DMS53 treated with DMSO at 0.1 percent for 48 hours (cell line): ENCODE results near the gene CATSPERD.

Experiments
- DNase-seq: peaks from one replicate; lab custom pipeline; 2025; ENCODE audit not compliant: unreplicated experiment; lab: John Stamatoyannopoulos, UW

Gene CATSPERD

DNA sequence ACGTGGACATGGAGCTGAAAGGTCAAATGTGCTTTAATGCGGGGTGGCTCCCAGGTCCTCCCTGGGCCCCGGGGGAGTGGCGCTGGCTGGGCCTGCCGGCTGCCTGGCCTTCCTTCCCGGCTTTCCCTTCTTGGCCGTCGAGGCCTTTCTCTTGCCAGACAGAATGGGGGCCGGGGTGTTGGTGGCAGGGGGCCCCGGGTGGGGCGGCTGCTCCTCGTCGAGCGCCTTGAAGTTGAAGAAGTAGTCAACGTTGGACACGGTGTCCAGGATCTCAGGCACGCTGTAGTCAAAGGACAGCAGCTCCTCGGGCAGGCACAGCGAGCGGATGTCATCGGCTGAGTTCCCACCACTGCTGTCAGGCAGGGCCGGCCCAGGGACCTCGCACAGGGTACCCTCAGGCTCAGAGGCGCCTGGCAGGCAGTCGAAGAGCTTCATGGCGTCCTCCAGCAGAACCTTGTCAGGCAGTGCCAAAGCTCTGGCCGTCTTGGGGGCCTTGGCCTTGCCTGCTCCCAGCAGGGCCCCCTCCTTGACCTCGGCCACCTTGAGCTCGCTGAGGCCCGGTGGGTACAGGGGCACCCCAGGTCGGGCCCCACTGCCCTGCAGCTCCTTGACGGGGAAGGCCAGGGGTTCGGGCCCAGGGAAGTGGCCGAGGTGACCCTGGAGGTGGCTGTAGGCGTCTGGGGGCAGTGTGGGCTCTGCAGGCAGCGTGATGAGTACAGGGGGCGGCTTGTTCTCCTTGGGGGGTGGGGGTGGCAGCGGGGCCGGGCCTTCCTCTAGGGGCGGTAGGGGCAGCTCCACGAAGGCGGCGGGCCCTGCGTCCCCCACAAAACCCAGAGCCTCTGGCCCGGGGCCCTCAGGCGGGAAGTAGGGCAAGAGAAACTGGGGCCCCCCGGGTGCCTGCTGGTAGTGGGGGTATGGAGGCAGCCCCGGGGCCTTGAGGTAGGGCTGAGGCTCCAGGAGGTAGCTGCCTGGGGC, 62.8 kb downstream of the CATSPERD start:
- DNase-seq, result no peak

GRCh38 chr19:5784581-5785147, 64.2 kb downstream of the CATSPERD start, which contains the start of gene PRR22:
Gene PRR22 (minus strand): TSS chr19:5784746. CDS start chr19:5784660, 86 bp downstream.
- DNase-seq, result no peak

GRCh38 chr19:5785423-5785822, 65.0 kb downstream of the CATSPERD start:
- no peak for DNase-seq

GRCh38 chr19:5786593-5787408, 66.4 kb downstream of the CATSPERD start:
- DNase-seq, result no peak

DNA sequence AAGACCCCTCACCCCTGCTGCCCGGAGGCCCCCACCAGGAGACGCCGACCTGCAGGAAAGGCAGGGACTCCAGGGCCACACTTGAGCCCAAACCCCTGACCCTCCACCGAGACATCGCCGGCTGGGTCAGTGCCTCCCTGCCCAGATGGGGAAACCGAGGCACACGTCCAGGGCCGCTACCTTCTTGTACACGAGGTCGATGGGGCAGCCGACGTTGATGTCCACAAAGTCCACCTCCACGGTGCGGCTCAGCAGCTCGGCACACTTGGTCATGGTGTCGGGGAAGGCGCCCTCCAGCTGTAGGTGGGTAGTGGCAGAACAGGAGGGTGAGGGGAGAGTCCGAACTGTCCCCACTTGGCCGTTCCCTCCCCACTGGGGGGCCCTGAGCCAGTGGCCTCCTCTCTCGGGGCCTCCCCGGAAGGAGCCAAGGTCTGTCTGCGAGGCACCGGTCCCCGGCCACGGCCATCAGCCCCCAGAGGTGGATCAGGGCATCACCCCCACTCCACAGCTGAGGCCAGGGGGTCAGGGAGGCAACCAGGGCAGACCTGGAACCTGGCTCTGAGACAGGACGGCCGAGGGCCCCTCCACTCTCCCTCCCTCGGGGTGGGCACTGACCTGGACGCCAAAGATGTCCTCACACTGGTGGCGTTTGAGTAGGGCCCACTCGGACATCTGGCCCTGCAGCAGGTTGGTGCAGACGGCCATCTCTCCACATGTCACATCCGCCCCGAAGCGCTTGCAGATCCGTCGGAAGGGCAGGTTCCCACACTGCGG, 67.2 kb downstream of the CATSPERD start:
- no peak for DNase-seq

- DNase-seq, result no peak
Measured at GRCh38 chr19:5788422-5788821, 68.0 kb downstream of the CATSPERD start.

- DNase-seq, result no peak
Measured at GRCh38 chr19:5789351-5789761, 68.9 kb downstream of the CATSPERD start.

- DNase-seq, result no peak
Measured at GRCh38 chr19:5789886-5790558, 69.6 kb downstream of the CATSPERD start.

GRCh38 chr19:5790559-5791520, 70.4 kb downstream of the CATSPERD start, which contains the start of gene DUS3L:
Gene DUS3L (minus strand): TSS chr19:5791163. CDS start chr19:5791141, 22 bp downstream.
- DNase-seq, result peak; percentile 80

DNA sequence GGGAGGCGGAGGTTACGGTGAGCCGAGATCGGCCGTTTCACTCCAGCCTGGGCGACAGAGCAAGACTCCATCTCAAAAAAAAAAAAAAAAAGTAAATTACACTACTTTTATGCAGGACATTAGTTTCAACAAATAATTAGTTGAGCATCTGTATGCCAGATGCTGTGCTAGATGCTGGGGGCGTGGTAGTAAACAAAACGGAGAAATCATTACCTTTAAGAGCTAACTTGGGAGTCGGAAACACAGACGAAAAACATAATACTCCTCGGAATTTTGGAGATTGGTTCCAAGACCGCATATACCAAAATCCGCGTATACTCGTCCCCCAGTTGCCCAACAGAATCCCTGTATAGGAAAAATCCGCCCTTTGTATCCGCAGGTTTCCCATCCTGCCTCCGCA, 71.8 kb downstream of the CATSPERD start:
- DNase-seq, result no peak

DNA sequence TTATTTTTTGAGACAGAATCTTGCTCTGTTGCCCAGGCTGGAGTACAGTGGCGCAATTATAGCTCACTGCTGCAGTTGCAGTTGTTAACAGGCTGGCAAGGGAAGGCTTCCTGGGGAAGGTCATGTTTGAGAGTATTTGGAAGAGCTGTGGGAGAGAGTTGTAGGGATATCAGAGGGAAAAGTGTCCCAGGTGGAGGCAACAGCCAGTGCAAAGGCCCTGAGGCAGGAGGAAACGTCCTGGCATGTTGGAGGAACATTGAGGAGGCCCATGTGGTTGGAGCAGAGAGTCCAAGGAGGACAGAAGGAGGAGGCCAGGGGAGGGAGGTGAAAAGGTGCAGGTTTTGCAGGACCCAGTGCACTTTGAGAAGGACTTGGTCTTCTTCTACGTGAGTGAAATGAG, 72.8 kb downstream of the CATSPERD start:
- DNase-seq, result no peak

DNA sequence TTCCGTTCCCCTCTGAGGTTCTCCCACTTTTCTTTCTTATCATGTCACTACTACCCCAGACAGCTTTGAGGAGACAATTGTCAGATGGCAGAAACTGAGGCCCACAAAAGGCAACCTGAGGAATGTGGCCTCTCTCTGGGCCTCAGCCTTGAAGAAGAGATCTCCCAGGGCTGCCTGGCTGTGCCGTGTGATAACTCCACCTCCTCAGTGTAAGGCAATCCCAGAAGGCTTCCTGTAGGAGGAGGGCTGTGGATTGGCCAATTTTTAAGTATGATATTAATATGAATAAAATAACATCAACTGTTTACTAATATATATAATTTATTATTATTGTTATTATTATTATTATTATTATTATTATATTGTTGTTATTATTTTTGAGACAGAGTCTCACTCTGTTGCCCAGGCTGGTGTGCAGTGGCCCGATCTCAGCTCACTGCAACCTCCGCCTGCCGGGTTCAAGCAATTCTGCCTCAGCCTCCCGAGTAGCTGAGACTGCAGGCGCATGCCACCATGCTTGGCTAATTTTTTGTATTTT, 75.0 kb downstream of the CATSPERD start:
- no peak for DNase-seq

DNA sequence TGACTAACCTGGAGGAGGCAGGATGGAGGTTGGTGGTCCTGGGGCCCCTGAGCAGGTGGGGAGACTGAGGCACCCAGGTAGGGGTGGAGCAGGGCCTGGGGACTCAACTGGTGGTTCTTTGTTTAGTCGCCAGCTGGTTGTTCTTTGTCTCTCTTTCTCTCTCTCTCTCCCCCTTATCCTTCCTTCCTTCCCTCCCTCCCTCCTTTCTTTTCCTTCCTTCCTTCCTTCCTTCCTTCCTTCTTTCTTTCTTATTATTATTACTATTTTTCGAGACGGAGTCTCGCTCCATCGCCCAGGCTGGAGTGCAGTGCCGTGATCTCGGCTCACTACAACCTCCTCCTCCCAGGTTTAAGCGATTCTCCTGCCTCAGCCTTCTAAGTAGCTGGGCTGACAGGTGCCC, 77.8 kb downstream of the CATSPERD start:
- no peak for DNase-seq

DNA sequence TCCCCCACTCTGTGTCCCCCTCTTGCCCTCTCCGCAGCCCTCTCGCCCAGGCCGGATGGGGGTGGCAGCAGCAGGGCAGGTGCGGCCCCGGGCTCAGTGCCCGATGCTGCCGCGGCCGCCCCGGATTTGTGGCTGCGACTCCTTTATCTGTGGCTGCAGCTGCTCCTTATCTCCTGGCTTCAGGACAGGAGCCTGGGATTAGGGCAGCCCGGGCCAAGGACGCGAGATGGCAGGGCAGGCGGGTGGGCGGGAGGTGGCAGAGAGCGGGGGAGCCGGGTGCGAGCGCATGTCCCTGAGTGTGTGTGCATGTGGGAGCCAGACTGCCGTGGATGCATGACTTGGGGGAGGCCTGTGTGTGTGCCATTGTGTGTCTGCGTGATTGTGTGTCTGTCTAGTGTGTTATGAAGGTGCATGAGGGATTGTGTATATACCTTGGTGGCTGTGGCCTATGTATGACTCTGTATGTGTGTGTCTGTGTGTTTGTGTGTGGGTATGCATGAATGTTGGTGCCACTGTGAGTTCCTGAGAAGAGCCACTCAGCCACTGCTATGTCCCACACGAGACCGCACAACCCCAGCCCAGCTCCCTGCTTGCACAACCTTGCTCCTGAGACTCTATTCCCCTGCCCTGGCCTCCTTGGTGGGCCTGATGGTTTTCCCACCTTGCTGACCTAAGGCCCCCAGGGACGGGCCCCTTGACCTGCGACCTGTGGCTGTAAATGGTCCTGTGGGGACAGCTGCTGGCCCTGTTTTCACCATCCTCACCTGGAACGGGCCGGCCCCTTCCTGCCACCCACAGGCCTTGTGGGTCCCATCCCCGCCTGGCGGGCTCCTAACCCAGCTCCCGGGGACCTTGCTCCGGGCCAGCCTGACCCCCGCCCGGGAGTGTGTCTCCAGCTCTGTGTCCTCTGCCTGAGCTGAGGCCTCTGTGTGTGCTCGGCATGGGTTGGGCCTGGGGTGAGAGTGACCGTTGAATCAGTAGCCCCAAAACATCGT, 79.1 kb downstream of the CATSPERD start:
- DNase-seq, result no peak

DNA sequence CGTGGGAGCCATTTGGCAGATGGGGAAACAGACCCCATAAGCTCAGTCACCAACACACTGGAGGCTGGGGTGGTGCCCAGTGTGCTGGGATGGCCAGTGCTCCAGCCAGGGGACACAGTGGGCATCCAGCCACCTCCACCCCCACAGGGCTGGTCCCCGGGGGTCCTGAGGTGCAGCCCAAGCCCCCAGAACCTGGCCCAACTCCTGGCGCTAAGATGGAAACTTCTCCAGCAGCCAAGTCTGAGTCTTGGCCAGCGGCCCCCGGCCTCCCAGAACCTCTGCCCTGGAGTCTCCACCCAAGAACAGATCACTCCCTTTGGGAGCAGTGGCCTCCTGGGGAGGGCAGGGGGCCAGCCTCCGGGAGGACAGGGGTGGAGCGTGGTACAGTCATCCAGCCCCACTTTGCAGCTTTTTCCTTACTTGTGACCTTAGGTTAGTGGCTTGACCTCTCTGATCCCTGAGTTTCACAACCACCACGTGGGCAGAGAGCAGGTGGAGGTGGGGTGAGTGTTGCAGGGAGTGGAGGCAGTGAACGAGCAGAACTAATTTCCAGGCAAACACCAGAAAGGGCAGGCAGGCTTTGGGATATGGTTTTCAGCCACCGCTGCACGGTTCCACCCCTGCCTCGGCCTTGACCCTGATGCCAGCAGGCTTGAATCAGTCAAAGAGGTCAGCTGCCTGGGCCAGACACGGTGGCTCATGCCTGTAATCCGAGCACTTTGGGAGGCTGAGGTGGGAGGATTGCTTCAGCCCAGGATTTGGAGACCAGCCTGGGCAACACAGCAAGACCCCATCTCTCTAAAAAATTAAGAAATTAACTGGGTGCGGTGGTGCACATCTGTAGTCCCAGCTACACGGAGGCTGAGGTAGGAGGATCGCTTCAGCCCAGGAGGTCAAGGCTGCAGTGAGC, 80.2 kb downstream of the CATSPERD start:
- DNase-seq, result no peak
